B cell (primary cell): ENCODE results near the gene TLL1. TPM values are rescaled to one million over a fixed set of nuclear protein-coding genes. Genes with fewer than 3 reads are reported as not detected.

Source experiments
- ATAC-seq: fragments of 200-7000 bp; cut with Tn5 transposase; one replicate; pipeline ENCODE4 v1.10.0; 2021; ENCODE audit warnings: low read depth, mild to moderate bottlenecking, moderate number of reproducible peaks, moderate library complexity
- CTCF ChIA-PET: fragments of 350-600 bp; sonication (Branson Sonifier 250); formaldehyde crosslinking; loops from one replicate; lab custom pipeline; 2021; ENCODE audit warnings: antibody characterized with exemption, inconsistent platforms; lab: Charles Lee
- POLR2A ChIA-PET: fragments of 350-600 bp; sonication (Branson Sonifier 250); formaldehyde crosslinking; loops from one replicate; lab custom pipeline; 2021; ENCODE audit warnings: antibody characterized with exemption; lab: Charles Lee
- DNase-seq: peaks from one replicate; pipeline ENCODE4 v3.0.0; 2013
- H2AFZ ChIP-seq: 2 replicates; pipeline ENCODE4 v1.6.1; 2012; ENCODE audit warnings: mild to moderate bottlenecking, low read depth, low read length; ENCODE audit not compliant: insufficient read depth, poor library complexity, severe bottlenecking
- H3K27ac ChIP-seq, 2 donors: 1 replicate in 1 of 2; 2 replicates in 1 of 2; pipeline ENCODE4 v1.5.1; 2012 to 2013; ENCODE audit warnings: low read length in 2 of 2, mild to moderate bottlenecking in 2 of 2, moderate library complexity in 1 of 2
- H3K27me3 ChIP-seq, 4 experiments: fragments of 200-600 bp in 1 of 4; sonication (generic) in 1 of 4; replicated peaks in 1 of 4; 1 replicate in 2 of 4; 2 replicates in 2 of 4; pipeline versions ENCODE4 v1.6.1 to v1.7.0; 2013 to 2016; ENCODE audit warnings: low read length in 3 of 4, mild to moderate bottlenecking in 2 of 4, mixed read lengths in 1 of 4, moderate library complexity in 1 of 4; ENCODE audit not compliant: insufficient read depth in 4 of 4, control insufficient read depth in 3 of 4; ENCODE audit errors: control extremely low read depth in 1 of 4
- H3K36me3 ChIP-seq, 2 experiments: replicated peaks in 1 of 2; 1 replicate in 1 of 2; 2 replicates in 1 of 2; pipeline versions ENCODE4 v1.6.1 to v1.7.1; 2013; ENCODE audit warnings: low read length in 1 of 2; ENCODE audit not compliant: insufficient read depth in 2 of 2, control insufficient read depth in 1 of 2; ENCODE audit errors: control extremely low read depth in 1 of 2, extremely low read depth in 1 of 2
- H3K4me1 ChIP-seq, 2 donors: fragments of 200-600 bp in 1 of 2; sonication (generic) in 1 of 2; 1 replicate in 1 of 2; 2 replicates in 1 of 2; pipeline versions ENCODE4 v1.5.1 to v1.6.1; 2013 to 2017; ENCODE audit warnings: low read length in 2 of 2; ENCODE audit not compliant: control insufficient read depth in 2 of 2, insufficient read depth in 2 of 2
- H3K4me2 ChIP-seq: replicated peaks from 2 replicates; pipeline ENCODE3; 2012; ENCODE audit warnings: mild to moderate bottlenecking, low read depth, low read length; ENCODE audit not compliant: poor library complexity, severe bottlenecking
- H3K4me3 ChIP-seq, 5 experiments: fragments of 200-600 bp in 1 of 5; sonication (generic) in 1 of 5; 1 replicate in 3 of 5; 2 replicates in 2 of 5; pipeline versions ENCODE4 v1.5.1 to v1.7.0; 2011 to 2016; ENCODE audit warnings: low read length in 4 of 5, mild to moderate bottlenecking in 4 of 5, low read depth in 2 of 5, control low read depth in 1 of 5, moderate library complexity in 1 of 5; ENCODE audit not compliant: insufficient read depth in 1 of 5; ENCODE audit errors: control extremely low read depth in 1 of 5, extremely low read depth in 1 of 5
- H3K79me2 ChIP-seq: fragments of 200-600 bp; sonication (generic); one replicate; pipeline ENCODE4 v1.6.0; 2016; ENCODE audit warnings: low read length; ENCODE audit not compliant: control insufficient read depth, insufficient read depth
- H3K9ac ChIP-seq: fragments of 200-600 bp; sonication (generic); 2 replicates; pipeline ENCODE4 v1.6.1; 2017; ENCODE audit warnings: mild to moderate bottlenecking, low read length, moderate library complexity
- H3K9me3 ChIP-seq, 3 donors: one replicate each; pipeline versions ENCODE4 v1.6.1 to v1.7.1; 2013; ENCODE audit warnings: low read length in 2 of 3; ENCODE audit not compliant: control insufficient read depth in 2 of 3, insufficient read depth in 1 of 3; ENCODE audit errors: control extremely low read depth in 1 of 3
- H4K20me1 ChIP-seq: 2 replicates; pipeline ENCODE4 v1.6.0; 2012; ENCODE audit warnings: mild to moderate bottlenecking, low read length; ENCODE audit not compliant: insufficient read depth, control insufficient read depth, poor library complexity, severe bottlenecking
- H3K27ac Mint-ChIP-seq: one replicate; pipeline ENCODE4 v1.8.0; 2021; ENCODE audit warnings: mixed read lengths
- H3K27me3 Mint-ChIP-seq: one replicate; pipeline ENCODE4 v1.8.0; 2021; ENCODE audit warnings: mixed read lengths
- H3K4me1 Mint-ChIP-seq: one replicate; pipeline ENCODE4 v1.8.0; 2021; ENCODE audit warnings: mixed read lengths
- H3K4me3 Mint-ChIP-seq: one replicate; pipeline ENCODE4 v1.8.0; 2021; ENCODE audit warnings: mixed read lengths
- H3K9me3 Mint-ChIP-seq: one replicate; pipeline ENCODE4 v1.8.0; 2022; ENCODE audit warnings: mixed read lengths; ENCODE audit not compliant: insufficient read depth
- EZH2 ChIP-seq: IDR thresholded peaks from 2 replicates; pipeline ENCODE4 v1.6.1; 2012; ENCODE audit warnings: borderline replicate concordance, low read depth, mild to moderate bottlenecking, moderate library complexity, low read length; ENCODE audit not compliant: insufficient read depth, poor library complexity, severe bottlenecking
- WGBS: methylation state at CpG from one replicate; pipeline ENCODE4 v1.1.5; 2013; ENCODE audit warnings: missing lambda C conversion rate; ENCODE audit not compliant: insufficient coverage; 5-methylcytosine and 5-hydroxymethylcytosine counted together
- intact Hi-C: fragments of 100-400 bp; cut with micrococcal nuclease; formaldehyde crosslinking; loops from one replicate; pipeline ENCODE4 v1.10.0; 2022
- polyA plus RNA-seq: library from polyadenylated mRNA; depleted of rRNA; stranded (reverse); fragments of >200 nt; gene quantifications from 2 replicates; pipeline ENCODE4 v1.2.3, GENCODE V29; 2012
- total RNA-seq, 2 donors: library from RNA; stranded (reverse); fragments of 120-200 nt in 1 of 2; gene quantifications; 1 replicate in 1 of 2; 2 replicates in 1 of 2; pipeline versions ENCODE4 v1.2.3 to v1.2.4, GENCODE V29; 2013 to 2022
- TF ChIP-seq, protein P1 (sequence below): fragments of 200-600 bp; IDR thresholded peaks from one replicate; pipeline ENCODE4 v1.8.0; 2022; ENCODE audit warnings: antibody characterized with exemption, mild to moderate bottlenecking

The TLL1 gene
- total and polyA plus RNA-seq, 2 donors (not counting 1 experiment from before 2014, with no cell fraction given): not detected

DNA sequence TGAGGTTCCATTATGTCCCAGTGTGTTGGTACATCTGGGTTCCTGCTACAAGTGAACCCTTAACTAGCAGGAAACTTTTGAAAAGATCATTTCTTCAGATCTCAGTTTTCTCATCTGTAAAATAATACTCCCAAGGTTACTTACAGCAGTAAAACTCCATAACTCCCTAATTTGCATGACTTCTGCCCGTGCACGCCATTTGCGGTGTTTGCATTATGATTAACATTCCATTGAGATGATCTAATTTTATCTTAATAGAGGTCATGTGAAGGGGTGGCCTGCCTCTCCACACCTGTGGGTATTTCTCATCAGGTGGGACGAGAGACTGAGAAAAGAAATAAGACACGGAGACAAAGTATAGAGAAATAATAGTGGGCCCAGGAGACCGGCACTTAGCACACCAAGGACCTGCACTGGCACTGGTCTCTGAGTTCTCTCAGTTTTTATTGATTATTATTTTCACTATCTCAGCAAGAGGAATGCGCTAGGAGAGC lies 219.8 kb downstream of the TLL1 start:
- no peaks in the 10 kb centered on the region for H3K4me1 ChIP-seq
- WGBS: no CpG with 5 or more reads among the region's 7 CpGs
- no peak overlapping the region for H3K4me3 Mint-ChIP-seq
- ATAC-seq (no peak), DNase-seq (no peak)
- no peak overlapping the region for H2AFZ ChIP-seq
- H3K27me3 ChIP-seq: no peaks in the 10 kb centered on the region
- H3K27me3 Mint-ChIP-seq: no peaks in the 10 kb centered on the region
- H3K27ac Mint-ChIP-seq: no peak overlapping the region
- POLR2A ChIA-PET: no interaction called here
- no peaks in the 10 kb centered on the region for H3K36me3 ChIP-seq
- intact Hi-C loops: loop anchor here (5.0 kb wide), 1 partner anchor 961 kb away; no protein-coding TSS in a partner anchor
- no peaks in the 10 kb centered on the region for H3K9me3 ChIP-seq
- H3K27ac ChIP-seq: no peak overlapping the region
- no peaks in the 10 kb centered on the region for H3K4me1 Mint-ChIP-seq
- H3K9ac ChIP-seq: no peak overlapping the region
- no peak overlapping the region for H3K4me3 ChIP-seq
- TF ChIP-seq EZH2: no peak
- TF ChIP-seq, protein P1, sequence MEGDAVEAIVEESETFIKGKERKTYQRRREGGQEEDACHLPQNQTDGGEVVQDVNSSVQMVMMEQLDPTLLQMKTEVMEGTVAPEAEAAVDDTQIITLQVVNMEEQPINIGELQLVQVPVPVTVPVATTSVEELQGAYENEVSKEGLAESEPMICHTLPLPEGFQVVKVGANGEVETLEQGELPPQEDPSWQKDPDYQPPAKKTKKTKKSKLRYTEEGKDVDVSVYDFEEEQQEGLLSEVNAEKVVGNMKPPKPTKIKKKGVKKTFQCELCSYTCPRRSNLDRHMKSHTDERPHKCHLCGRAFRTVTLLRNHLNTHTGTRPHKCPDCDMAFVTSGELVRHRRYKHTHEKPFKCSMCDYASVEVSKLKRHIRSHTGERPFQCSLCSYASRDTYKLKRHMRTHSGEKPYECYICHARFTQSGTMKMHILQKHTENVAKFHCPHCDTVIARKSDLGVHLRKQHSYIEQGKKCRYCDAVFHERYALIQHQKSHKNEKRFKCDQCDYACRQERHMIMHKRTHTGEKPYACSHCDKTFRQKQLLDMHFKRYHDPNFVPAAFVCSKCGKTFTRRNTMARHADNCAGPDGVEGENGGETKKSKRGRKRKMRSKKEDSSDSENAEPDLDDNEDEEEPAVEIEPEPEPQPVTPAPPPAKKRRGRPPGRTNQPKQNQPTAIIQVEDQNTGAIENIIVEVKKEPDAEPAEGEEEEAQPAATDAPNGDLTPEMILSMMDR: no peak
- CTCF ChIA-PET: interaction anchor here (2.2 kb wide), 1 partner anchor 599 kb away, joined by 5 read pairs; no protein-coding TSS in a partner anchor
- no peak overlapping the region for H3K4me2 ChIP-seq
- no peaks in the 10 kb centered on the region for H4K20me1 ChIP-seq
- H3K79me2 ChIP-seq: no peaks in the 10 kb centered on the region
- H3K9me3 Mint-ChIP-seq: no peaks in the 10 kb centered on the region

DNA sequence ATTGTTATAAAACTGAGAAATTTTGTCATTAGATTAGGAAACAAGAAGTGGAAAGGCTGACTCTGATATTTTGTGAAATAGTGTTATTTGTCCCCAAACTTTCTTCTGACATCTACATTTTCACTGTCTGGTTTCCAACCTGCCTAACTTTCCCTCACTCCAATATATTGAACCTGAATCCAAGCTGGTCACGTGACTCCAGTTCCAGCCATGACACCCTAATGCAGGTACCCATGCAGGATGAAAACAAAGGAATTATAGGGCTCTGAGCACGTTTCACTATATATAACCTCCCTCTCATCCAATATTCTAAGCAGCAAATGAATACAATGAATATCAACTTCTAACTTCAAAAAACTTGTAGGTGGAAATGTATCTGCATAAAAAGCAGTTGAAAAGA lies 231.6 kb downstream of the TLL1 start:
- no peaks in the 10 kb centered on the region for H3K79me2 ChIP-seq
- no peaks in the 10 kb centered on the region for H4K20me1 ChIP-seq
- no peaks in the 10 kb centered on the region for H3K36me3 ChIP-seq
- H2AFZ ChIP-seq: no peak overlapping the region
- POLR2A ChIA-PET: no interaction called here
- intact Hi-C loops: no loop called here
- 100% methylated on average over 1 of the region's 2 CpGs for WGBS
- no peak for ATAC-seq
- H3K9ac ChIP-seq: no peak overlapping the region
- Mint-ChIP-seq H3K27ac (no peak overlapping the region), H3K4me1 (no peaks in the 10 kb centered on the region), H3K27me3 (no peaks in the 10 kb centered on the region), H3K9me3 (peaks cover 2% of the 10 kb centered on the region), H3K4me3 (no peak overlapping the region)
- H3K27me3 ChIP-seq: no peaks in the 10 kb centered on the region
- TF ChIP-seq, protein P1: no peak
- no peak for TF ChIP-seq EZH2
- H3K4me3 ChIP-seq: no peak overlapping the region
- H3K9me3 ChIP-seq: no peaks in the 10 kb centered on the region
- CTCF ChIA-PET: interaction anchor here (0.5 kb wide), 1 partner anchor 26 kb away, joined by 3 read pairs; no protein-coding TSS in a partner anchor
- H3K27ac ChIP-seq: no peak overlapping the region
- DNase-seq: no peak
- H3K4me1 ChIP-seq: no peaks in the 10 kb centered on the region
- no peak overlapping the region for H3K4me2 ChIP-seq
